ENCODE measurements around the gene IRF2BP1.

DNA sequence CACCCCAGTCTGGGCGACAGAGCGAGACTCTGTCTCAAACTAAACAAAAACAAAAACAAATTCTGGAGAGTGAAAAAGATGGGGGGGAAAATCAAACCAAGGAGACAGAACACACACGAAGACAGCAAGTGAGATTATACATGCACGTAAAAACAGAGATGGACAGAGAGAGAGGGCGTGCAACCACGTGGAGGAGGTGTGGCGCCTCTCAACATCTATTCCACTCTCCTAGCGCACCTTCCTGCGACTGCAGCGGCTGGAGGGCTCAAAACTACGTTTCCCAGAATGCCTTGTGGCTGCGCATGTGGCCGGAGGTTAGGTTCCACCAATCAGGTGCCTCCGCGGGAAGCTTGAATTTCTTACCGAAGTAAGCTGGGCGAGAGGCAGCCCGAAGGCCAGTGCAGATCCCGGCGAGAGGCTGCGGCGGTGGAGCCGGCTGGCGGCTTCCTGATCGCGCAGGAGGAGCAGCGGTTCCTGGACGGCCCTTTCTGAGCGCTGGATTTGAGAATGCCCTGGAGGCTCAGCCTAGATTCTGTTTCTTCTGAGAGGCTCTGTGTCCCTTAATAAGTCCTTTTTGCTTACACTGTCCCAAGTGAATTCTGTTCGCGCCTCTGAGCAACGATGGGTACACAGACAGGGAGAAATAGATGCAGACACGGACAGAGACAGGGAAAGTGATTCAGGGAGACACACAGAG is 41.8 kb upstream of the IRF2BP1 start:
- TF ChIP-seq EZH2 (IDR thresholded peaks at IDR 0.05) (no peak), POLR2AphosphoS5 (IDR thresholded peaks at IDR 0.05; ENCODE audit: borderline replicate concordance, low read depth, low read length) (peak; percentile 65; the same call in 1 of the 2 replicates)
